Peyer's patch (tissue), 4 donors: ENCODE measurements around the gene HS2ST1.

Source experiments
- POLR2A ChIP-seq, 2 donors: fragments of 450-650 bp; IDR thresholded peaks; one replicate each; pipeline ENCODE4 v1.5.1; 2017; ENCODE audit warnings: antibody characterized with exemption in 2 of 2, mild to moderate bottlenecking in 2 of 2, moderate library complexity in 2 of 2
- TF ChIP-seq, protein P1 (sequence below), 6 experiments: fragments of 450-650 bp in 4 of 6; fragments of 200-600 bp in 2 of 6; sonication (generic) in 1 of 6; IDR thresholded peaks; one replicate each; pipeline ENCODE4 v1.5.1; 2017 to 2019; ENCODE audit warnings: antibody characterized with exemption in 6 of 6, mild to moderate bottlenecking in 3 of 6, moderate library complexity in 1 of 6

- TF ChIP-seq, protein P1, sequence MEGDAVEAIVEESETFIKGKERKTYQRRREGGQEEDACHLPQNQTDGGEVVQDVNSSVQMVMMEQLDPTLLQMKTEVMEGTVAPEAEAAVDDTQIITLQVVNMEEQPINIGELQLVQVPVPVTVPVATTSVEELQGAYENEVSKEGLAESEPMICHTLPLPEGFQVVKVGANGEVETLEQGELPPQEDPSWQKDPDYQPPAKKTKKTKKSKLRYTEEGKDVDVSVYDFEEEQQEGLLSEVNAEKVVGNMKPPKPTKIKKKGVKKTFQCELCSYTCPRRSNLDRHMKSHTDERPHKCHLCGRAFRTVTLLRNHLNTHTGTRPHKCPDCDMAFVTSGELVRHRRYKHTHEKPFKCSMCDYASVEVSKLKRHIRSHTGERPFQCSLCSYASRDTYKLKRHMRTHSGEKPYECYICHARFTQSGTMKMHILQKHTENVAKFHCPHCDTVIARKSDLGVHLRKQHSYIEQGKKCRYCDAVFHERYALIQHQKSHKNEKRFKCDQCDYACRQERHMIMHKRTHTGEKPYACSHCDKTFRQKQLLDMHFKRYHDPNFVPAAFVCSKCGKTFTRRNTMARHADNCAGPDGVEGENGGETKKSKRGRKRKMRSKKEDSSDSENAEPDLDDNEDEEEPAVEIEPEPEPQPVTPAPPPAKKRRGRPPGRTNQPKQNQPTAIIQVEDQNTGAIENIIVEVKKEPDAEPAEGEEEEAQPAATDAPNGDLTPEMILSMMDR (IDR thresholded peaks at IDR 0.05), result no peak
- TF ChIP-seq POLR2A (IDR thresholded peaks at IDR 0.05), result no peak
These were observed 229.1 kb downstream of the HS2ST1 start for GRCh38 chr1:87143413-87144135.
